ENCODE data around the gene TRAIP.
"Not testable (repeated sequence)": the region's sequence is repeated elsewhere in the genome, so short reads cannot be mapped to it uniquely, and the experiment has no call there.

Gene TRAIP

GRCh38 chr3:49856181-49857005 lies at the start of gene TRAIP:
Gene TRAIP, minus strand, starts transcription at chr3:49856564. Its CDS starts 111 bp downstream, at chr3:49856453.
- Histone ChIP-seq H3K4me3 (ENCODE audit: low read depth in 1 of 2, low read length in 2 of 2) (peak within 1 kb of the TSS; percentile 77 to 80), H3K27me3 (ENCODE audit: control insufficient read depth in 1 of 2, insufficient read depth in 2 of 2, low read length in 2 of 2) (no peaks in the 10 kb centered on the region), H3K4me1 (ENCODE audit: control insufficient read depth in 1 of 2, insufficient read depth in 2 of 2, low read length in 2 of 2) (peaks cover 9 to 14% of the 10 kb centered on the region in 2 donors), H3K27ac (ENCODE audit: low read depth, low read length) (no peak within 1 kb of the TSS), H3K9ac (ENCODE audit: low read depth in 1 of 2, low read length in 2 of 2) (peak within 1 kb of the TSS; percentile 55 to 88), H3K9me3 (ENCODE audit: control insufficient read depth in 1 of 2, low read length in 2 of 2) (no peaks in the 10 kb centered on the region), H3K36me3 (ENCODE audit: control insufficient read depth in 1 of 2, insufficient read depth in 2 of 2, low read length in 2 of 2) (no peaks in the 10 kb centered on the region)

GRCh38 chr3:49904448-49904847 lies 48.1 kb upstream of the TRAIP start:
- H3K4me3 ChIP-seq (ENCODE audit: low read depth in 1 of 2, low read length in 2 of 2); H3K9ac ChIP-seq (ENCODE audit: low read depth in 1 of 2, low read length in 2 of 2); H3K27me3 ChIP-seq (ENCODE audit: control insufficient read depth in 1 of 2, insufficient read depth in 2 of 2, low read length in 2 of 2); H3K9me3 ChIP-seq (ENCODE audit: control insufficient read depth in 1 of 2, low read length in 2 of 2); H3K27ac ChIP-seq (ENCODE audit: low read depth, low read length): not testable (repeated sequence)
- peaks cover 50 to 77% of the 10 kb centered on the region in 2 donors for H3K4me1 ChIP-seq (ENCODE audit: control insufficient read depth in 1 of 2, insufficient read depth in 2 of 2, low read length in 2 of 2)
- peaks cover 0 to 16% of the 10 kb centered on the region in 2 donors for H3K36me3 ChIP-seq (ENCODE audit: control insufficient read depth in 1 of 2, insufficient read depth in 2 of 2, low read length in 2 of 2)

GRCh38 chr3:49903451-49904424 lies 47.4 kb upstream of the TRAIP start, which contains the start of gene MST1R:
Gene MST1R, minus strand, starts transcription at chr3:49903873. Its CDS starts 264 bp downstream, at chr3:49903609.
- Histone ChIP-seq H3K27me3 (ENCODE audit: control insufficient read depth in 1 of 2, insufficient read depth in 2 of 2, low read length in 2 of 2) (no peaks in the 10 kb centered on the region), H3K4me1 (ENCODE audit: control insufficient read depth in 1 of 2, insufficient read depth in 2 of 2, low read length in 2 of 2) (peaks cover 55 to 82% of the 10 kb centered on the region in 2 donors), H3K9ac (ENCODE audit: low read depth in 1 of 2, low read length in 2 of 2) (peak within 1 kb of the TSS; percentile 67 to 85), H3K4me3 (ENCODE audit: low read depth in 1 of 2, low read length in 2 of 2) (peak within 1 kb of the TSS; percentile 62 to 79), H3K27ac (ENCODE audit: low read depth, low read length) (peak within 1 kb of the TSS; percentile 80), H3K36me3 (ENCODE audit: control insufficient read depth in 1 of 2, insufficient read depth in 2 of 2, low read length in 2 of 2) (peaks cover 2 to 15% of the 10 kb centered on the region in 2 donors), H3K9me3 (ENCODE audit: control insufficient read depth in 1 of 2, low read length in 2 of 2) (no peaks in the 10 kb centered on the region)

GRCh38 chr3:49902511-49903345 lies 46.4 kb upstream of the TRAIP start:
- peaks cover 12 to 16% of the 10 kb centered on the region in 2 donors for H3K36me3 ChIP-seq (ENCODE audit: control insufficient read depth in 1 of 2, insufficient read depth in 2 of 2, low read length in 2 of 2)
- no peaks in the 10 kb centered on the region for H3K27me3 ChIP-seq (ENCODE audit: control insufficient read depth in 1 of 2, insufficient read depth in 2 of 2, low read length in 2 of 2)
- no peaks in the 10 kb centered on the region for H3K9me3 ChIP-seq (ENCODE audit: control insufficient read depth in 1 of 2, low read length in 2 of 2)
- peak overlapping the region; percentile 67 to 85 for H3K9ac ChIP-seq (ENCODE audit: low read depth in 1 of 2, low read length in 2 of 2)
- peak overlapping the region; percentile 62 to 79 for H3K4me3 ChIP-seq (ENCODE audit: low read depth in 1 of 2, low read length in 2 of 2)
- H3K4me1 ChIP-seq (ENCODE audit: control insufficient read depth in 1 of 2, insufficient read depth in 2 of 2, low read length in 2 of 2): peaks cover 50 to 74% of the 10 kb centered on the region in 2 donors
- H3K27ac ChIP-seq (ENCODE audit: low read depth, low read length): no peak overlapping the region

GRCh38 chr3:49901366-49902339 lies 45.3 kb upstream of the TRAIP start:
- H3K27me3 ChIP-seq (ENCODE audit: control insufficient read depth in 1 of 2, insufficient read depth in 2 of 2, low read length in 2 of 2): no peaks in the 10 kb centered on the region
- H3K36me3 ChIP-seq (ENCODE audit: control insufficient read depth in 1 of 2, insufficient read depth in 2 of 2, low read length in 2 of 2): peaks cover 18 to 27% of the 10 kb centered on the region in 2 donors
- peak overlapping the region; percentile 70 to 85 for H3K9ac ChIP-seq (ENCODE audit: low read depth in 1 of 2, low read length in 2 of 2)
- H3K9me3 ChIP-seq (ENCODE audit: control insufficient read depth in 1 of 2, low read length in 2 of 2): no peaks in the 10 kb centered on the region
- H3K4me3 ChIP-seq (ENCODE audit: low read depth in 1 of 2, low read length in 2 of 2): peak overlapping the region; percentile 74 to 79
- peaks cover 40 to 66% of the 10 kb centered on the region in 2 donors for H3K4me1 ChIP-seq (ENCODE audit: control insufficient read depth in 1 of 2, insufficient read depth in 2 of 2, low read length in 2 of 2)
- peak overlapping the region; percentile 87 for H3K27ac ChIP-seq (ENCODE audit: low read depth, low read length)

GRCh38 chr3:49900491-49901153 lies 44.3 kb upstream of the TRAIP start:
- peaks cover 28 to 37% of the 10 kb centered on the region in 2 donors for H3K36me3 ChIP-seq (ENCODE audit: control insufficient read depth in 1 of 2, insufficient read depth in 2 of 2, low read length in 2 of 2)
- no peaks in the 10 kb centered on the region for H3K27me3 ChIP-seq (ENCODE audit: control insufficient read depth in 1 of 2, insufficient read depth in 2 of 2, low read length in 2 of 2)
- no peaks in the 10 kb centered on the region for H3K9me3 ChIP-seq (ENCODE audit: control insufficient read depth in 1 of 2, low read length in 2 of 2)
- H3K4me3 ChIP-seq (ENCODE audit: low read depth in 1 of 2, low read length in 2 of 2): peak overlapping the region; percentile 74 to 79
- peak overlapping the region; percentile 87 for H3K27ac ChIP-seq (ENCODE audit: low read depth, low read length)
- H3K4me1 ChIP-seq (ENCODE audit: control insufficient read depth in 1 of 2, insufficient read depth in 2 of 2, low read length in 2 of 2): peaks cover 30 to 56% of the 10 kb centered on the region in 2 donors
- H3K9ac ChIP-seq (ENCODE audit: low read depth in 1 of 2, low read length in 2 of 2): peak overlapping the region; percentile 55 to 73

GRCh38 chr3:49899815-49900214 lies 43.5 kb upstream of the TRAIP start:
- Histone ChIP-seq H3K36me3 (ENCODE audit: control insufficient read depth in 1 of 2, insufficient read depth in 2 of 2, low read length in 2 of 2) (peaks cover 29 to 45% of the 10 kb centered on the region in 2 donors), H3K27ac (ENCODE audit: low read depth, low read length) (peak overlapping the region; percentile 87), H3K9ac (ENCODE audit: low read depth in 1 of 2, low read length in 2 of 2) (peak overlapping the region; percentile 55 to 73)

GRCh38 chr3:49898991-49899390 lies 42.6 kb upstream of the TRAIP start:
- Histone ChIP-seq H3K9ac (ENCODE audit: low read depth in 1 of 2, low read length in 2 of 2) (no peak overlapping the region), H3K9me3 (ENCODE audit: control insufficient read depth in 1 of 2, low read length in 2 of 2) (no peaks in the 10 kb centered on the region), H3K4me1 (ENCODE audit: control insufficient read depth in 1 of 2, insufficient read depth in 2 of 2, low read length in 2 of 2) (peaks cover 18 to 40% of the 10 kb centered on the region in 2 donors), H3K36me3 (ENCODE audit: control insufficient read depth in 1 of 2, insufficient read depth in 2 of 2, low read length in 2 of 2) (peaks cover 29 to 49% of the 10 kb centered on the region in 2 donors), H3K27me3 (ENCODE audit: control insufficient read depth in 1 of 2, insufficient read depth in 2 of 2, low read length in 2 of 2) (no peaks in the 10 kb centered on the region), H3K4me3 (ENCODE audit: low read depth in 1 of 2, low read length in 2 of 2) (peak overlapping the region in 1 of 2 donors; percentile 6), H3K27ac (ENCODE audit: low read depth, low read length) (no peak overlapping the region)

More at GRCh38 chr3:49899815-49900214, 43.5 kb upstream of the TRAIP start:
- Histone ChIP-seq H3K4me1 (ENCODE audit: control insufficient read depth in 1 of 2, insufficient read depth in 2 of 2, low read length in 2 of 2) (peaks cover 26 to 49% of the 10 kb centered on the region in 2 donors), H3K4me3 (ENCODE audit: low read depth in 1 of 2, low read length in 2 of 2) (peak overlapping the region; percentile 54 to 74), H3K9me3 (ENCODE audit: control insufficient read depth in 1 of 2, low read length in 2 of 2) (no peaks in the 10 kb centered on the region), H3K27me3 (ENCODE audit: control insufficient read depth in 1 of 2, insufficient read depth in 2 of 2, low read length in 2 of 2) (no peaks in the 10 kb centered on the region)
